ENCODE measurements around the gene USP10.

The USP10 gene

DNA sequence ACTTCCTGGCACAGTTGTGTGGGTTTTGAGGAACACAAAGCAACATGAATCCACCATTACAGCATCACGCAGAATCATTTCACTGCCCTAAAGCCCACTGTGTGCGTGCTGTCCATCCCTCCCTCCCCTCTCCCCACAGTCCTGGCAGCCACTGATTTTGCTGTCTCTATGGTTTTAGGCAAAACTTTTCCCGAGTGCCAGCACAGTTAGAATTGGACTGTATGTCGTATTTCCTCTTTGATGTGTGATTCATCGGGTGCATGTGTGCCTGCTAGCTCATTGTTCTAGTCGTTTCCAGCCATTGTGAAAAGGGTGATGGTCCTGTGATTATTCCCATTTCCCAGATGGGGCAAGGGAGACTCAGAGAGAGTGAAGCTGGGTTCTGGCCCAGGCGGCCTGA, 38.8 kb upstream of the USP10 start:
- Histone ChIP-seq H3K36me3 (ENCODE audit: low read depth) (peaks cover 82% of the 10 kb centered on the region), H3K4me1 (ENCODE audit: insufficient read depth, poor library complexity, severe bottlenecking) (no peaks in the 10 kb centered on the region), H3K27ac (ENCODE audit: poor library complexity, severe bottlenecking) (no peak overlapping the region), H3K9me3 (ENCODE audit: severe bottlenecking) (no peaks in the 10 kb centered on the region), H3K4me3 (ENCODE audit: severe bottlenecking) (no peak overlapping the region), H3K27me3 (ENCODE audit: insufficient read depth, poor library complexity, severe bottlenecking) (no peaks in the 10 kb centered on the region)
- TF ChIP-seq, protein P1, sequence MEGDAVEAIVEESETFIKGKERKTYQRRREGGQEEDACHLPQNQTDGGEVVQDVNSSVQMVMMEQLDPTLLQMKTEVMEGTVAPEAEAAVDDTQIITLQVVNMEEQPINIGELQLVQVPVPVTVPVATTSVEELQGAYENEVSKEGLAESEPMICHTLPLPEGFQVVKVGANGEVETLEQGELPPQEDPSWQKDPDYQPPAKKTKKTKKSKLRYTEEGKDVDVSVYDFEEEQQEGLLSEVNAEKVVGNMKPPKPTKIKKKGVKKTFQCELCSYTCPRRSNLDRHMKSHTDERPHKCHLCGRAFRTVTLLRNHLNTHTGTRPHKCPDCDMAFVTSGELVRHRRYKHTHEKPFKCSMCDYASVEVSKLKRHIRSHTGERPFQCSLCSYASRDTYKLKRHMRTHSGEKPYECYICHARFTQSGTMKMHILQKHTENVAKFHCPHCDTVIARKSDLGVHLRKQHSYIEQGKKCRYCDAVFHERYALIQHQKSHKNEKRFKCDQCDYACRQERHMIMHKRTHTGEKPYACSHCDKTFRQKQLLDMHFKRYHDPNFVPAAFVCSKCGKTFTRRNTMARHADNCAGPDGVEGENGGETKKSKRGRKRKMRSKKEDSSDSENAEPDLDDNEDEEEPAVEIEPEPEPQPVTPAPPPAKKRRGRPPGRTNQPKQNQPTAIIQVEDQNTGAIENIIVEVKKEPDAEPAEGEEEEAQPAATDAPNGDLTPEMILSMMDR (IDR thresholded peaks at IDR 0.05; ENCODE audit: poor library complexity, severe bottlenecking) = no peak
- DNase-seq (ENCODE audit: low spot score) (no peak), ATAC-seq (ENCODE audit: low read depth) (no peak)

DNA sequence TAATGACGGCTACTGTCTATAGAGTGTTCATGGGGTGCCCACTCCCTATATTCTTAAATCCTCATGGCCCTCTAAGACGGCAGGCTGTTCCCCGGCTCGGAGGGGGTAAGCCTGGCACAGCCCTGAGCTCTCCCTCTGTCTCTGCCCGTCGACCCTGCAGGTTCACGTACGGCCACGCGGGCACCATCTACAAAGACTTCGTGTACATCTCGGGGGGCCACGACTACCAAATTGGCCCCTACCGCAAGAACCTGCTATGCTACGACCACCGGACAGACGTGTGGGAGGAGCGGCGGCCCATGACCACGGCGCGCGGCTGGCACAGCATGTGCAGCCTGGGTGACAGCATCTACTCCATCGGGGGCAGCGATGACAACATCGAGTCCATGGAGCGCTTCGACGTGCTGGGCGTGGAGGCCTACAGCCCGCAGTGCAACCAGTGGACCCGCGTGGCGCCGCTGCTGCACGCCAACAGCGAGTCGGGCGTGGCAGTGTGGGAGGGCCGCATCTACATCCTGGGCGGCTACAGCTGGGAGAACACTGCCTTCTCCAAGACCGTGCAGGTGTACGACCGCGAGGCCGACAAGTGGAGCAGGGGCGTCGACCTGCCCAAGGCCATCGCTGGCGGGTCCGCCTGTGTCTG, 38.3 kb upstream of the USP10 start:
- Histone ChIP-seq H3K9me3 (ENCODE audit: severe bottlenecking) (no peaks in the 10 kb centered on the region), H3K4me3 (ENCODE audit: severe bottlenecking) (no peak overlapping the region), H3K27ac (ENCODE audit: poor library complexity, severe bottlenecking) (no peak overlapping the region), H3K27me3 (ENCODE audit: insufficient read depth, poor library complexity, severe bottlenecking) (no peaks in the 10 kb centered on the region), H3K4me1 (ENCODE audit: insufficient read depth, poor library complexity, severe bottlenecking) (no peaks in the 10 kb centered on the region), H3K36me3 (ENCODE audit: low read depth) (peaks cover 86% of the 10 kb centered on the region)
- DNase-seq (ENCODE audit: low spot score) (no peak), ATAC-seq (ENCODE audit: low read depth) (no peak)
- TF ChIP-seq, protein P1 (IDR thresholded peaks at IDR 0.05; ENCODE audit: poor library complexity, severe bottlenecking) = no peak

- H3K9me3 ChIP-seq (ENCODE audit: severe bottlenecking) = no peaks in the 10 kb centered on the region
- TF ChIP-seq, protein P1 (IDR thresholded peaks at IDR 0.05; ENCODE audit: poor library complexity, severe bottlenecking) = no peak
- no peaks in the 10 kb centered on the region for H3K27me3 ChIP-seq (ENCODE audit: insufficient read depth, poor library complexity, severe bottlenecking)
- DNase-seq (ENCODE audit: low spot score) (no peak), ATAC-seq (ENCODE audit: low read depth) (no peak)
- H3K4me3 ChIP-seq (ENCODE audit: severe bottlenecking) = no peak overlapping the region
- peaks cover 78% of the 10 kb centered on the region for H3K36me3 ChIP-seq (ENCODE audit: low read depth)
- H3K27ac ChIP-seq (ENCODE audit: poor library complexity, severe bottlenecking) = no peak overlapping the region
- no peaks in the 10 kb centered on the region for H3K4me1 ChIP-seq (ENCODE audit: insufficient read depth, poor library complexity, severe bottlenecking)
Observed at GRCh38 chr16:84662471-84662870, 37.3 kb upstream of the USP10 start.

GRCh38 chr16:84663433-84664101, 36.2 kb upstream of the USP10 start:
- no peaks in the 10 kb centered on the region for H3K9me3 ChIP-seq (ENCODE audit: severe bottlenecking)
- TF ChIP-seq, protein P1 (IDR thresholded peaks at IDR 0.05; ENCODE audit: poor library complexity, severe bottlenecking) = no peak
- no peaks in the 10 kb centered on the region for H3K27me3 ChIP-seq (ENCODE audit: insufficient read depth, poor library complexity, severe bottlenecking)
- DNase-seq (ENCODE audit: low spot score) (no peak), ATAC-seq (ENCODE audit: low read depth) (no peak)
- H3K4me3 ChIP-seq (ENCODE audit: severe bottlenecking) = no peak overlapping the region
- H3K27ac ChIP-seq (ENCODE audit: poor library complexity, severe bottlenecking) = no peak overlapping the region
- H3K4me1 ChIP-seq (ENCODE audit: insufficient read depth, poor library complexity, severe bottlenecking) = no peaks in the 10 kb centered on the region
- H3K36me3 ChIP-seq (ENCODE audit: low read depth) = peaks cover 67% of the 10 kb centered on the region

DNA sequence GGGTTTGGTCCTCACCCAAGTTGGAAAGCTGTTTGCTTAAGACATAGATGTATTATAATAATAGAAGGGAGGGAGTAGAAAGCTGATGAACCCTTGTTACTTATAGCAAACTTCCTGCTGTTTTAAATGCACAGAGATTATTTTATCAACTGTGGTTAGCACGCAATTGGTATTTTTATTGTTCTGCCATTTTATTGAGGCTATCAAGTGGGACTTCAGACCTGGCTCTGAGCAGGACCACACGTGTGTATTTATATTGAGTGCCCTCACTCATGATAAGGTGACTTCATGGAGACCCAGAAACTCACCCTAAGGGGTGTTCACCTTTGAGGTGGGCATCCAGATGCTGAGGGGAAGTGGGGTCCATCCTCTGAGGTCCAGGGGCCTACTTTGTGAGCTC, 34.4 kb upstream of the USP10 start:
- Histone ChIP-seq H3K9me3 (ENCODE audit: severe bottlenecking) (no peaks in the 10 kb centered on the region), H3K4me3 (ENCODE audit: severe bottlenecking) (no peak overlapping the region), H3K27ac (ENCODE audit: poor library complexity, severe bottlenecking) (no peak overlapping the region), H3K27me3 (ENCODE audit: insufficient read depth, poor library complexity, severe bottlenecking) (no peaks in the 10 kb centered on the region), H3K4me1 (ENCODE audit: insufficient read depth, poor library complexity, severe bottlenecking) (no peaks in the 10 kb centered on the region), H3K36me3 (ENCODE audit: low read depth) (peaks cover 50% of the 10 kb centered on the region)
- TF ChIP-seq, protein P1 (IDR thresholded peaks at IDR 0.05; ENCODE audit: poor library complexity, severe bottlenecking) = no peak
- no peak for ATAC-seq (ENCODE audit: low read depth)
- no peak for DNase-seq (ENCODE audit: low spot score)
